PC-9 (cell line): ENCODE measurements around the gene TSPAN14.

Source experiments
- CTCF ChIP-seq: fragments of 200-600 bp; sonication (generic); conservative IDR thresholded peaks from 2 replicates; pipeline ENCODE4 v1.6.1; 2017; ENCODE audit warnings: mixed run types, antibody characterized with exemption, mild to moderate bottlenecking, moderate library complexity
- EZH2 ChIP-seq: fragments of 200-600 bp; sonication (generic); IDR thresholded peaks from 2 replicates; pipeline ENCODE4 v1.8.0; 2017; ENCODE audit warnings: antibody characterized with exemption, low read depth

DNA sequence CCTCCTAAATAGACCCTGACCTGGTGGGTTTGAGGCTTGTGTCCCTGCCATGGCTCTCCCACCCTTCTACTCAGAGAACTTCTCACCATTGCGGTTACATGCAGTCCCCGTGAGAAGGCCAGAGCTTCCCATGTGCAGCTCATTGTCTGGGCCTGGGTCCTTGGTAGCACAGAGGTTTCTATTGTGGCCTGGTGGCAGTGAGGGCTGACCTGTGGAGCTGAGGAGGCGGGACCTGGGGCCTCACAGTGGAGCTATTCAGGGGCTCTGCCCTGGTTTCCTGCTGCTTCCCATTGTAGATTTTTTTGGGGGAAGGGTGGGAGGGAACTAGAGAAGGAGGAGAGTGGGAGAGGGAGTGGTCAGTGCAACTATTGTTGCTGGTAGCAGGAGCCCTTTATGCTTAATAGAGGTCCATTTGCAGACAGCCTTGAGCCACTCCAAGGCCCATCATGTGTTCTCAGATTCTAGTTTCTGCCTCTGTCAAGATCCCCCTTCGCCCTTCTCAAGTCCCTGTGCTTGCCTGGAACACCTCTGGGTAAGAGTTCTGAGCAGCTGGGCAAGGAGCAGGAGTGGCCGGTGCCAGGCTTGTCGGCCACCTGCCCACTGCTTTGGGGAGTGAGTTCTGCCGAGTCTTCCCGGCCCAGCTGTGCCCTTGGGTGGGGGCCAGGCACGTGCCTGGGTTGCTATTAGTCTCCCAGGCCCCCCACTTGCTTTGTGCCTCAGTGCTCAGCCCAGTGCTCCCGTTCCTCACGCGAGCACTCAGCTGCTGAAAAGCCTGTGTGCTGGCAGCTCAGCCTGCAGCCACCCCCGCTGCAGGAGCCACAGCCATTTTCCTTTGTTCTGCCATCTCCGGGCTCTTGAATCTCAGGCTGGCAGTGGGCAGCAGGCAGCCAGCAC lies 10.7 kb downstream of the TSPAN14 start:
- TF ChIP-seq CTCF (no peak), EZH2 (no peak)
